ENCODE measurements around the gene TBRG1. TPM values are rescaled to one million over a fixed set of nuclear protein-coding genes. Genes with fewer than 3 reads are reported as not detected.

TBRG1 gene
- total RNA-seq, 1 donor from 2014 or later = 87.3 TPM

DNA sequence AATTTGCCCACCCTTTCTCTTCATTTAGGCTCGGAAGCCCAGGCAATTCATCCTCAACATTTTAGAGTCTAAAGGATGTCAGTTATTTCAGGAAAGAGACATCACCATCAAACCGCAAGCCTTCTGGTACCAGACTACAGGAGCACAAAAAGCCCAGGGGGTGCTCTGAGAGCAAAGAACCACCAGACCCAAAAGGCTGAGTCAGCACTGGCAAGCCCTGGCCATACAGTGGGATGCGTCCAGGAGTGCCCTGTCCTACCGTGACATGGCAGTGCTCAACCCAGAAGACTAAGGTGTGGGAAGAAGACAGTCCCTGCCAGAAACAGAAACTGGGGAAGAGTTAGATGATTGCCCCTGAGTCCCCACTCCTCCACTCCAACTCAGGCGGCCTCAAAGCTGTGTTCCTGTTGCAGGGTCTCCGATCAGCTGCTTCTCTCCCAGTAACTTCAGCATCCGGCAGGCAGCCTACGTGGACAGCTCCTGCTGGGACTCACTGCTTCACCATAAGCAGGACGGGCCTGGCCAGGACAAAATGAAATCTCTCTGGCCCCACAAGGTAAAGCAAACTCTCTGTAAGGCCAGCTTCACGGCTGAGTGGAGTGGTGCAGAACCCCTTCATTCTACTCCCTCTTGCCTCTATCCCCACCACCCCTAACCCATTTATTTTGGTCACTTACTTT, 10.0 kb upstream of the TBRG1 start:
- H3K27ac Mint-ChIP-seq (ENCODE audit: unreplicated experiment) = no peak overlapping the region
- no peaks in the 10 kb centered on the region for H3K9me3 Mint-ChIP-seq (ENCODE audit: unreplicated experiment)
- H3K27me3 Mint-ChIP-seq (ENCODE audit: unreplicated experiment) = peaks cover 2% of the 10 kb centered on the region
- H3K36me3 Mint-ChIP-seq (ENCODE audit: low read depth, unreplicated experiment) = no peaks in the 10 kb centered on the region
- peak; percentile 23 for DNase-seq (ENCODE audit: low spot score)
- peaks cover 6% of the 10 kb centered on the region for H3K4me1 Mint-ChIP-seq (ENCODE audit: unreplicated experiment)
- no peak overlapping the region for H3K4me3 Mint-ChIP-seq (ENCODE audit: unreplicated experiment)
- no peak for TF ChIP-seq CTCF (IDR thresholded peaks at IDR 0.05; ENCODE audit: unreplicated experiment)

DNA sequence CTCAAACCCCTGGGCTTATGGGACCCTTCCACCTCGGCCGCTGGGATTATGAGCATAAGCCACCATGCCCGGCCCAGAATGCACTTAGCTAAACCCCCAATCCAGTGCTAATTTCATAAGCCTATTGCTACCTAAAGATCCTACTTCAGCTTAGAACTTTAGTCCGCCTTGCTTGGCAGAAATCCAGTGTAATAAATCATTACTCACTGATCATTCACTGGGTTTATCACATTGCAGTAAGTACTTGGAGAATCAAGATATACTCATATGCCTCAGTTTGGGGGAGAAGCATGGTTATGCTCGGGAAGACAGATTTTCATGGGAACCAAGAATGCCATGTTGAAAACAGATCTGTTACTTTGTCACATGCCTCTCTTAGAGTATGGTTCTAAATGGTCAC, 3.8 kb upstream of the TBRG1 start:
- Mint-ChIP-seq H3K27me3 (ENCODE audit: unreplicated experiment) (peaks cover 5% of the 10 kb centered on the region), H3K36me3 (ENCODE audit: low read depth, unreplicated experiment) (peaks cover 8% of the 10 kb centered on the region), H3K4me1 (ENCODE audit: unreplicated experiment) (peaks cover 16% of the 10 kb centered on the region), H3K4me3 (ENCODE audit: unreplicated experiment) (no peak overlapping the region), H3K27ac (ENCODE audit: unreplicated experiment) (no peak overlapping the region), H3K9me3 (ENCODE audit: unreplicated experiment) (no peaks in the 10 kb centered on the region)
- no peak for TF ChIP-seq CTCF (IDR thresholded peaks at IDR 0.05; ENCODE audit: unreplicated experiment)
- DNase-seq (ENCODE audit: low spot score) = no peak

DNA sequence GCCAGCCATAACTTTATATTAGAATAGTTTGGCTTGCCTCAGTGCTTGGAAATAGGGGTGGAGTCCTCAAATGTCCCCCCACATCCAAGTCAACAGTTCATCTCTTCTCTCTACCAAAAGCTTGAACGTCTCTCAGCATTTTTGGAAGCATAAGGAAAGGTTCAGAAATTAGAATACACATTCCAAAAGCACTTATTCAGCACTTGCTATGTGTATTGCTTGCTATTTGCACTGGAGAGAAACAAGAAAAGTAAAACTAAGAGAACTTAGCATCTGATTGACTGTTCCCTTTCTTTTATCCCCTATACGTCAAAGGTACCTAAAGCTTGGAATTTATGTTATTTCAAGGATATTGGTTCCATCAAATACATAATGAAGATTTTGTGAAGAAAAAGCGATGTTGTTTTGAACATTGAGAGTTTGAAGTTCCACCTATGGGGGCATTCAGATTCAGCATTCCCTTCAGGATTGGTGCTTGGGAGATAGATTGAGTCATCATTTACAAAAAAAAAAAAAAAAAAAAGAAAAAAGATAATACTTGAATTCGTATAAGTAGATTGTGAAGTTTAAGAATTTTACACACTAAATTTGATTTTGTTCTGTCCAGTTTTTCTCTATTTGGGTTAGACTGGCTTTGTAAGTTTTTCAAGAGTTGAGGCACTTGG, 1.3 kb downstream of the TBRG1 start:
- H3K27ac Mint-ChIP-seq (ENCODE audit: unreplicated experiment) = no peak overlapping the region
- H3K27me3 Mint-ChIP-seq (ENCODE audit: unreplicated experiment) = peaks cover 4% of the 10 kb centered on the region
- H3K4me3 Mint-ChIP-seq (ENCODE audit: unreplicated experiment) = peak overlapping the region; percentile 96
- no peak for DNase-seq (ENCODE audit: low spot score)
- no peak for TF ChIP-seq CTCF (IDR thresholded peaks at IDR 0.05; ENCODE audit: unreplicated experiment)
- H3K36me3 Mint-ChIP-seq (ENCODE audit: low read depth, unreplicated experiment) = peaks cover 32% of the 10 kb centered on the region
- peaks cover 44% of the 10 kb centered on the region for H3K4me1 Mint-ChIP-seq (ENCODE audit: unreplicated experiment)
- no peaks in the 10 kb centered on the region for H3K9me3 Mint-ChIP-seq (ENCODE audit: unreplicated experiment)

DNA sequence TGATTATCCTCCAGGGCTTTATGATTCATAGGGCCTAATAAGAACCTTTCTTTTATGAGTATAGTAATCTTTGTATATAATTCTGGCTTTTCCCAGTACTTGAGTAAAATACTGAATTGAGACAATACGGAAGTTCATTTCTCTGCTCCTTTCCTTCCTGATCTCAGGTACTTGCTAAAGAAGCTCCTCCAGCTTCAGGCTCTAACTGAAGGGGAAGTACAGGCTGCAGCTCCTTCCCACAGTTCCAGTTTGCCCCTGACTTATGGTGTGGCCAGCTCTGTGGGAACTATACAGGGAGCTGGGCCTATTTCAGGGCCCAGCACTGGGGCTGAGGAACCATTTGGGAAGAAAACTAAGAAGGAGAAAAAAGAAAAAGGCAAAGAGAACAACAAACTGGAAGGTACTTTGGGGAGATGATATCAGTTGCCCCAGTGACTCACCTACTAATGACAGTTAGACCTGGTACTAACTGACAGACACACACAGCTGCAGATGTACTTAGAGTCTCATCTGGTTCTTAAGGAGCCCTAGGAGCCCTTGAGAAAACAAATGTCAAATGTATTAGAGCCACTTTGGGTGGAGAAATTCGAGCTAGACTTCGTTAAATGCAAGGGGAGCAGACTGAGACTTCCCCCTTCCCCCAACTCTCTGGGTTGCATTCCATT, 3.0 kb downstream of the TBRG1 start:
- peak overlapping the region; percentile 89 for H3K4me3 Mint-ChIP-seq (ENCODE audit: unreplicated experiment)
- H3K27ac Mint-ChIP-seq (ENCODE audit: unreplicated experiment) = peak overlapping the region; percentile 30
- H3K4me1 Mint-ChIP-seq (ENCODE audit: unreplicated experiment) = peaks cover 44% of the 10 kb centered on the region
- H3K36me3 Mint-ChIP-seq (ENCODE audit: low read depth, unreplicated experiment) = peaks cover 40% of the 10 kb centered on the region
- peaks cover 2% of the 10 kb centered on the region for H3K27me3 Mint-ChIP-seq (ENCODE audit: unreplicated experiment)
- H3K9me3 Mint-ChIP-seq (ENCODE audit: unreplicated experiment) = no peaks in the 10 kb centered on the region
- no peak for TF ChIP-seq CTCF (IDR thresholded peaks at IDR 0.05; ENCODE audit: unreplicated experiment)
- DNase-seq (ENCODE audit: low spot score) = no peak

DNA sequence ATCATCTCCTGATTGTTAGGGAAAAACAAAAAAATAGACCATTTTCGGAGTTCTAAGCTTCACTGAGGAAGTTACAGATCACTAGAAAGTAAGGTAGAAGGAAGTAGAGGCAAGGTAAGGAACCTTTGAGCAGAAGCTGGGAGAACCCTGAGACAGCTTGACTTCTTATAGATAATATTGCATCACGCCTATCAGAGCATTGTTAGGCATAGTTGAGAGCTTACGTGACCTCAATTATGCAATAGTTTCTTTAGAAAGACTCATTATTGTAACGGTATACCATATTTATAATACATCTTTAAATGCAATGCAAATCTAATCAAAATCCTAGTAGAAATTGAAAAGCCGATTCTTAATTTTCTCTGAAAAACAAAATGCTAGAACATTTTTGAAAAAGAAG, 4.9 kb downstream of the TBRG1 start:
- no peak for TF ChIP-seq CTCF (IDR thresholded peaks at IDR 0.05; ENCODE audit: unreplicated experiment)
- H3K27me3 Mint-ChIP-seq (ENCODE audit: unreplicated experiment) = peaks cover 2% of the 10 kb centered on the region
- no peaks in the 10 kb centered on the region for H3K9me3 Mint-ChIP-seq (ENCODE audit: unreplicated experiment)
- H3K27ac Mint-ChIP-seq (ENCODE audit: unreplicated experiment) = peak overlapping the region; percentile 70
- H3K36me3 Mint-ChIP-seq (ENCODE audit: low read depth, unreplicated experiment) = peaks cover 59% of the 10 kb centered on the region
- no peak for DNase-seq (ENCODE audit: low spot score)
- peaks cover 36% of the 10 kb centered on the region for H3K4me1 Mint-ChIP-seq (ENCODE audit: unreplicated experiment)
- H3K4me3 Mint-ChIP-seq (ENCODE audit: unreplicated experiment) = no peak overlapping the region

Measured in endothelial cell (in vitro differentiated cells).